ENCODE measurements around the gene GRIK1.

The GRIK1 gene

DNA sequence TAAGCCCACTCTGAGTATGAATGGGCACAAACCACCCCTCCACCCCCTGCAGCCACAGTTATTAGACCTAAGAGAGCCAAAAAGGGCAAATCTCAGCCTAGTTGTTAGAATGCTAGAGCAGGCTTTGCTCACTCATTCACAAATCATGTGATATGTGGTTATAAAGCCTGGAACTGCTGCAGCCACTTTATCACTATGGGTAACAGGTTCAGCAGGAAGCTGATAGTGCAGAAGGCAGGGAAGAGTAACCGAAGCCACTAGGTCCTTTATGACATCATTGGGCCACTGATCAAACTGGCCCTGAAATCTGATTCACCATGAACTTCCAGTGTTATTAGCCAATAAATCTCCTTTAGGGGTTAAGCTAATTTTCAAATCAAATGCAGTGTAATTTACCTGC, 134.7 kb downstream of the GRIK1 start:
- no peaks in the 10 kb centered on the region for H3K9me3 Mint-ChIP-seq
- H3K27me3 Mint-ChIP-seq (ENCODE audit: low read depth), result no peaks in the 10 kb centered on the region
- no peak overlapping the region for H3K27ac Mint-ChIP-seq
- H3K4me3 Mint-ChIP-seq, result no peak overlapping the region
- no peaks in the 10 kb centered on the region for H3K36me3 Mint-ChIP-seq (ENCODE audit: low read depth)
- TF ChIP-seq, protein P1, sequence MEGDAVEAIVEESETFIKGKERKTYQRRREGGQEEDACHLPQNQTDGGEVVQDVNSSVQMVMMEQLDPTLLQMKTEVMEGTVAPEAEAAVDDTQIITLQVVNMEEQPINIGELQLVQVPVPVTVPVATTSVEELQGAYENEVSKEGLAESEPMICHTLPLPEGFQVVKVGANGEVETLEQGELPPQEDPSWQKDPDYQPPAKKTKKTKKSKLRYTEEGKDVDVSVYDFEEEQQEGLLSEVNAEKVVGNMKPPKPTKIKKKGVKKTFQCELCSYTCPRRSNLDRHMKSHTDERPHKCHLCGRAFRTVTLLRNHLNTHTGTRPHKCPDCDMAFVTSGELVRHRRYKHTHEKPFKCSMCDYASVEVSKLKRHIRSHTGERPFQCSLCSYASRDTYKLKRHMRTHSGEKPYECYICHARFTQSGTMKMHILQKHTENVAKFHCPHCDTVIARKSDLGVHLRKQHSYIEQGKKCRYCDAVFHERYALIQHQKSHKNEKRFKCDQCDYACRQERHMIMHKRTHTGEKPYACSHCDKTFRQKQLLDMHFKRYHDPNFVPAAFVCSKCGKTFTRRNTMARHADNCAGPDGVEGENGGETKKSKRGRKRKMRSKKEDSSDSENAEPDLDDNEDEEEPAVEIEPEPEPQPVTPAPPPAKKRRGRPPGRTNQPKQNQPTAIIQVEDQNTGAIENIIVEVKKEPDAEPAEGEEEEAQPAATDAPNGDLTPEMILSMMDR (IDR thresholded peaks at IDR 0.05; ENCODE audit: unreplicated experiment in 3 of 3), result no peak
- no peaks in the 10 kb centered on the region for H3K4me1 Mint-ChIP-seq

DNA sequence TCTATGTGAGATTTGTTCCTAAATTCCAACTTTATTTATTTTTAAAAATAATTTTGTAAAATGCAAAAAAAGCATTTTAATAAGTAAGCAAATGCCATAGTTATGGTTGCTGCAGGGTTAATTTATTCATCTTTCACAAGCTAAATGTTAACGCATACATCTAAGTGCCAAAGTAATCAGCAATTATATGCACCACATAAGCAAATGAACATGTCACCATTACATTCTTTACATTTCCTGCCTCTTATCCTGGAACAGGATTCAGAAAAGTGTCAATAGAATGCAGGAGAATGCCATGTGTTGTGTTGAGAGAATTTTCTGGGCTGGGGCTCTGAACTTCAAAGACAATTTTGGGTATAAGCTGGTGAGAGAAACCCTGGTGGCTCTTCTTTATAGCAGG, 136.6 kb downstream of the GRIK1 start:
- Mint-ChIP-seq H3K27me3 (ENCODE audit: low read depth) (no peaks in the 10 kb centered on the region), H3K4me3 (no peak overlapping the region), H3K36me3 (ENCODE audit: low read depth) (no peaks in the 10 kb centered on the region), H3K4me1 (no peaks in the 10 kb centered on the region), H3K27ac (no peak overlapping the region), H3K9me3 (no peaks in the 10 kb centered on the region)
- TF ChIP-seq, protein P1 (IDR thresholded peaks at IDR 0.05; ENCODE audit: unreplicated experiment in 3 of 3), result no peak

DNA sequence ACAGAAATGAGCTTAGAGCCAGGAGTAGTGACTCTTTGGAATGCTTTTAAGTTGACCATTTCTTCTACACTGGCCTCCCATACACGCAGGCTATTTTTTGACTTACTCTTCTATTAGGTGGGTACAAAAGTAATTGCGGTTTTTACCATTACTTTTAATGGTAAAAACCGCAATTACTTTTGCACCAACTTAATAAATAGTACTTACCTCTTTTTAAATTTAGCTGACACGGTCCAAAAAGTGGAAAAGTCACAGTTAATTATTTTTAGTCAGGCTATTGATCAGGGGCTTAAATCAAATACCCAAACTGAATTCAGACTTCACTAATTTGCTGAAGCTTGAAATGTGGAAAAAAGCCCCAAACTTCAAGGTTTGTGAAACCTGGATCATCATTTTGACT, 138.7 kb downstream of the GRIK1 start:
- H3K4me1 Mint-ChIP-seq, result no peaks in the 10 kb centered on the region
- H3K27me3 Mint-ChIP-seq (ENCODE audit: low read depth), result no peaks in the 10 kb centered on the region

DNA sequence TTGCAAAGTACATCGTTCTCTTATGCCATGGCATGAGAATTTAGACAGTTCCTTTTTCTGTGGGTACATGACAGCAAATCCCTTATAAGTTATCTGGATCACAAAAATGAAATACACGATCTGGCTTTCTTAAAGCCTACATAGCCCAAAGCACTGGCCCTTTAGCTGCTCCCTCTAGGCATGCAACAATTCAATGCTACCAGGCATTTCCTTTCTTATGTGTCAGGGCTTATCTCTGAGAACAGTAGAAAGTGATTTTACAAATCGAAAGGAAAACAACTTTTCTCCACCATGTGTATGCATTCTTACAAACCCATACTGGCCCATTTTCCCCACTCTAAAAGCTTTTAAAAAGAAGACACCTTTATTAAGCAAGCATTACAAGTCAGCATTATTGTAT, 139.7 kb downstream of the GRIK1 start:
- H3K27me3 Mint-ChIP-seq (ENCODE audit: low read depth), result no peaks in the 10 kb centered on the region
- H3K4me1 Mint-ChIP-seq, result no peaks in the 10 kb centered on the region
- no peaks in the 10 kb centered on the region for H3K9me3 Mint-ChIP-seq

More for the DNA sequence above, 138.7 kb downstream of the GRIK1 start:
- Mint-ChIP-seq H3K9me3 (no peaks in the 10 kb centered on the region), H3K36me3 (ENCODE audit: low read depth) (no peaks in the 10 kb centered on the region), H3K4me3 (no peak overlapping the region), H3K27ac (no peak overlapping the region)
- TF ChIP-seq, protein P1 (IDR thresholded peaks at IDR 0.05; ENCODE audit: unreplicated experiment in 3 of 3), result no peak

DNA sequence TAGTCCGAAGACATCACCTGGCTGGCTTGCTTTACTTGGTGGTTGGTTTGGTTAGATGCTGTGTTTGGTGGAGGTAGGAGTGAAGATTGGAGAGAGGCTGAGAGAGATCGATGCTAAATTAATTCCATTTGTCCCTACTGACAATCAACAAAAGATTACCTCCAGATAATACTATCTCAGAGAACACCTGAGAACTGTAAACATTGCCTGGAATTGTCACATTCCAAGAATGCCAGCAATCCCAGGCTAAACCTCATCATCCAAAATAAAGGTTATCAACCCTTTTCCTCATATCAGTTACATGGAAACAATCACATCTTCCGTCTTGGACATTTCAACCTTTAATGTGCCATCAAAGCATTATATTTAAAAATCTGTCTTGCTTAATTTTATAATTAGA, 141.0 kb downstream of the GRIK1 start:
- H3K9me3 Mint-ChIP-seq, result no peaks in the 10 kb centered on the region
- H3K4me1 Mint-ChIP-seq, result no peaks in the 10 kb centered on the region
- no peak overlapping the region for H3K27ac Mint-ChIP-seq
- no peak overlapping the region for H3K4me3 Mint-ChIP-seq
- no peaks in the 10 kb centered on the region for H3K27me3 Mint-ChIP-seq (ENCODE audit: low read depth)
- H3K36me3 Mint-ChIP-seq (ENCODE audit: low read depth), result no peaks in the 10 kb centered on the region
- TF ChIP-seq, protein P1 (IDR thresholded peaks at IDR 0.05; ENCODE audit: unreplicated experiment in 3 of 3), result no peak

More for the DNA sequence above, 139.7 kb downstream of the GRIK1 start:
- Mint-ChIP-seq H3K27ac (no peak overlapping the region), H3K4me3 (no peak overlapping the region), H3K36me3 (ENCODE audit: low read depth) (no peaks in the 10 kb centered on the region)
- TF ChIP-seq, protein P1 (IDR thresholded peaks at IDR 0.05; ENCODE audit: unreplicated experiment in 3 of 3), result no peak

DNA sequence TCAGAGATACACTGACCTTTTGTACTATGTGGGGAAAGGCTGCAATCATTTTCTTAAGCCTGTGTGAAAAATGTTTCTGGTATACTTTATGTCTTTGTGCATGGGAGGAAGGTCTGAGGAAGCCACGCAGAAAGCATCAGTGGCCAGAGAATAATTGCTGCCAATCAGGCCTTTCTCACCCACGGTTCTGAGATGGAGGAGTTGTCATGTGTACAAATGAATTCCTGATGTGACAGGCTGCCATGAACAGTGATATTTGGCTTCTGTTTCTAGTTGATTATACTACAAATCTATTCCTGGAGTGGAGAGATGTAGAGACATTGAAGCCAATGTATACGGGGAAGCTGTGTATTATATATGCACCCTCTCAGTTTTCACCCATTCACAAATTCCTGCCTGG, 142.6 kb downstream of the GRIK1 start:
- Mint-ChIP-seq H3K4me3 (no peak overlapping the region), H3K27ac (no peak overlapping the region), H3K27me3 (ENCODE audit: low read depth) (no peaks in the 10 kb centered on the region), H3K36me3 (ENCODE audit: low read depth) (no peaks in the 10 kb centered on the region), H3K9me3 (no peaks in the 10 kb centered on the region), H3K4me1 (no peaks in the 10 kb centered on the region)
- TF ChIP-seq, protein P1 (IDR thresholded peaks at IDR 0.05; ENCODE audit: unreplicated experiment in 3 of 3), result no peak

Measured in nephron (organoid).